Nephron progenitor cell (in vitro differentiated cells): ENCODE results near the gene SSH2.

ENCODE experiments used
- DNase-seq: peaks from one replicate; pipeline ENCODE4 v3.0.0; 2021
- H3K27ac Mint-ChIP-seq: 2 replicates; pipeline ENCODE4 v1.8.0; 2021; ENCODE audit warnings: mild to moderate bottlenecking, moderate library complexity, mixed read lengths
- H3K27me3 Mint-ChIP-seq: 2 replicates; pipeline ENCODE4 v1.8.0; 2021; ENCODE audit warnings: mild to moderate bottlenecking, low read depth, mixed read lengths; ENCODE audit not compliant: poor library complexity
- H3K36me3 Mint-ChIP-seq: 2 replicates; pipeline ENCODE4 v1.8.0; 2021; ENCODE audit warnings: low read depth, mixed read lengths
- H3K4me1 Mint-ChIP-seq: 2 replicates; pipeline ENCODE4 v1.8.0; 2021; ENCODE audit warnings: mixed read lengths
- H3K4me3 Mint-ChIP-seq: 2 replicates; pipeline ENCODE4 v1.8.0; 2021; ENCODE audit warnings: mild to moderate bottlenecking, moderate library complexity, mixed read lengths
- H3K9me3 Mint-ChIP-seq: 2 replicates; pipeline ENCODE4 v1.8.0; 2021; ENCODE audit warnings: mild to moderate bottlenecking, moderate library complexity, mixed read lengths
- TF ChIP-seq, protein P1 (sequence below): fragments of 200-600 bp; sonication (generic); IDR thresholded peaks from 2 replicates; pipeline ENCODE4 v1.5.0; 2021; ENCODE audit warnings: antibody characterized with exemption

Gene SSH2

DNA sequence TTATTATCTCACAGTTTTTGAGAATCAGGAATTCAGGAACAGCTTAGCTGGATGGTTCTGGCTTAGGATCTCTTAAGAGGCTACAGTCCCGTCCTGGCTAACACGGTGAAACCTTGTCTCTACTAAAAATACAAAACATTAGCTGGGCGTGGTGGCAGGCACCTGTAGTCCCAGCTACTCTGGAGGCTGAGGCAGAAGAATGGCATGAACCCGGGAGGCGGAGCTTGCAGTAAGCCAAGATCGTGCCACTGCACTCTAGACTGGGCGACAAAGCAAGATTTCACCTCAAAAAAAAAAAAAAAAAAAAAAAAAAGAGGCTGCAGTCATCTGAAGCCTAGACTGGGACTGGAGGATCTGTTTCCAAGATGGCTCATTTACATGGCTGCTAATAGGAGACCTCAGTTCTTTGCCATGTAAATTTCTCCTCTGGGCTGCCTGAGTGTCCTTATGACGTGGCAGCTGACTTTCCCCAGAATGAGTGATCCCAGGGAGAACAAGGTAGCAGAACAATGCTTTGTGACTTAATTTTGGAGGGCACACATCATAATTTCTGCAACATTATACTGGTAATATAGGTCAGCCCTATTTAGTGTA lies 211.5 kb downstream of the SSH2 start:
- H3K4me1 Mint-ChIP-seq: peaks cover 48% of the 10 kb centered on the region
- peaks cover 6% of the 10 kb centered on the region for H3K36me3 Mint-ChIP-seq
- H3K4me3 Mint-ChIP-seq: no peak overlapping the region
- TF ChIP-seq, protein P1, sequence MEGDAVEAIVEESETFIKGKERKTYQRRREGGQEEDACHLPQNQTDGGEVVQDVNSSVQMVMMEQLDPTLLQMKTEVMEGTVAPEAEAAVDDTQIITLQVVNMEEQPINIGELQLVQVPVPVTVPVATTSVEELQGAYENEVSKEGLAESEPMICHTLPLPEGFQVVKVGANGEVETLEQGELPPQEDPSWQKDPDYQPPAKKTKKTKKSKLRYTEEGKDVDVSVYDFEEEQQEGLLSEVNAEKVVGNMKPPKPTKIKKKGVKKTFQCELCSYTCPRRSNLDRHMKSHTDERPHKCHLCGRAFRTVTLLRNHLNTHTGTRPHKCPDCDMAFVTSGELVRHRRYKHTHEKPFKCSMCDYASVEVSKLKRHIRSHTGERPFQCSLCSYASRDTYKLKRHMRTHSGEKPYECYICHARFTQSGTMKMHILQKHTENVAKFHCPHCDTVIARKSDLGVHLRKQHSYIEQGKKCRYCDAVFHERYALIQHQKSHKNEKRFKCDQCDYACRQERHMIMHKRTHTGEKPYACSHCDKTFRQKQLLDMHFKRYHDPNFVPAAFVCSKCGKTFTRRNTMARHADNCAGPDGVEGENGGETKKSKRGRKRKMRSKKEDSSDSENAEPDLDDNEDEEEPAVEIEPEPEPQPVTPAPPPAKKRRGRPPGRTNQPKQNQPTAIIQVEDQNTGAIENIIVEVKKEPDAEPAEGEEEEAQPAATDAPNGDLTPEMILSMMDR: no peak
- peaks cover 10% of the 10 kb centered on the region for H3K27me3 Mint-ChIP-seq
- DNase-seq: no peak
- no peaks in the 10 kb centered on the region for H3K9me3 Mint-ChIP-seq
- H3K27ac Mint-ChIP-seq: no peak overlapping the region

DNA sequence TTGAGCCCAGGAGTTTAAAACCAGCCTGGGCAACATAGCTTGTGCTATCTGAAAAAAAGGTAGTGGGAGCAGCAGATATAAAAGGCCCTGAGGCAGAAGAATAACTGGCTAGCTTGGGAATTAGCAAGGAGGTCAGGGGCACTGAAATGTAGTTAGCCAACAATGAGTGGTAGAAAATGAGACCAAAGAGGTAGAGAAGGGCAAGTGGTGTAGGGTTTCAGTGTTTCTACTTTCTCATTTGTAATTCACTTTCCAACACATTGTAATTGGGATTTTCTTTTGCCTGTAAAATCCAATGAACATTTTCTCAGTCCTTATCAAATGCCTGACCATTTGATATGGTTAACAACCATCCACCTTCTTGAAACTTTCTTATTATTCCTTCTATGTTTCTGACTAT lies 212.2 kb downstream of the SSH2 start:
- H3K4me3 Mint-ChIP-seq: no peak overlapping the region
- DNase-seq: no peak
- TF ChIP-seq, protein P1: no peak
- no peaks in the 10 kb centered on the region for H3K9me3 Mint-ChIP-seq
- no peak overlapping the region for H3K27ac Mint-ChIP-seq
- peaks cover 45% of the 10 kb centered on the region for H3K4me1 Mint-ChIP-seq
- peaks cover 10% of the 10 kb centered on the region for H3K27me3 Mint-ChIP-seq
- H3K36me3 Mint-ChIP-seq: peaks cover 6% of the 10 kb centered on the region

DNA sequence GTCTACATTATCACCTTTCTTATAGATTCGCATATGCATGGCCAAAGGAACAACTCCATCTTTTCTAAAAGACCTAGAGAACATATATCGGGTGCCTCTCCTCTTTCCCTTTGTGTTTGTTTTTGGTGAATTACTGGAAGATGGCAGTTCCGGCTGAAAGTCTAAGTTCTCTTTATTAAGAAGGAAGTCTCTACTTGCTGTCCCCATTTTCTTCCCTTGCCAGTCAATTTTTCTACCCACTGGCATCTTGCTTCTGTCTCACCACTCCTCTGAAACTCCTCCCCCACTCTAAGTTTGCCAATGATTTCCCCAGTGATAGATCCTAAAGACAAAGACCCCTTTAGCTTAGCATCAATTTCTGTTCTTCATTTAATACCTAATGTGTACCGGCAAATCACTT lies 213.5 kb downstream of the SSH2 start:
- Mint-ChIP-seq H3K9me3 (no peaks in the 10 kb centered on the region), H3K27me3 (peaks cover 10% of the 10 kb centered on the region), H3K36me3 (peaks cover 6% of the 10 kb centered on the region), H3K4me3 (no peak overlapping the region), H3K4me1 (peaks cover 38% of the 10 kb centered on the region), H3K27ac (no peak overlapping the region)
- DNase-seq: no peak
- TF ChIP-seq, protein P1: no peak

DNA sequence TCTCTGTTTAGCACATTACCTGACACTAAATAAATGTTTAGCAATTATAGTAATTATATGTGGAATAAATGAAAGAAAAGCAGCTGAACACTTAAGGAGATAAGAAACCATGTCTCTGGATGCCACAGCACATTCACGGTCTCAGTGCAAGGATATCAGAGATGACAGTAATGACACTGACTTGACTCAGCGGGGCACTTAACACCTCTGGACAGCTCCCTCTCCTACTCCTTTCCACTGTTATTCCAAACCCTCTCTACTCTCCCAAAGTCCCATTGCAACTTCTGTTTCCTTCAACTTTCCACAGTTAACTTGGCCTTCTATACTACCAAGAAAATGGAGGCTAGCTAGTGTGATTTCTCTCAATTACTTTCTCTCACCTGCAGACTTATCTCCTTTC lies 214.3 kb downstream of the SSH2 start:
- H3K9me3 Mint-ChIP-seq: no peaks in the 10 kb centered on the region
- peaks cover 10% of the 10 kb centered on the region for H3K27me3 Mint-ChIP-seq
- TF ChIP-seq, protein P1: no peak
- no peak overlapping the region for H3K4me3 Mint-ChIP-seq
- H3K36me3 Mint-ChIP-seq: peaks cover 6% of the 10 kb centered on the region
- no peak for DNase-seq
- no peak overlapping the region for H3K27ac Mint-ChIP-seq
- peaks cover 37% of the 10 kb centered on the region for H3K4me1 Mint-ChIP-seq

DNA sequence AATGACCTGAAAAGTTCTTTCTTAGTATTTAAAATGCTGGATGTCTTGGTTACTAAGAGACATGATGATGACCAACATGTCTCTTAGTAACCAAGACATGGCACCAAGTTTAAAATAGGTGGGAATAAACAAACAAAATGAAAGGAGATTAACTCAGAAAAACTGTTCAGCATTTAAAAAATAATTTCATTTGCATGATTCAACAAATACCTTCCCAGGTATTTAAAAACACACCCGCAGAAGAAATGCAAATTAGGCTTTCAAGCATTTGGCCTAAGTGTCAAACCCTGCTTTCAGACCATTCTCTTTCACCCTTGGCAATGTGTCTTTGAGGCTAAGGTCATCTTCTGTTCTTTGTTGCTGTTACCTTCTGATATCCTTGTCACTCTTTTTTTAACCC lies 215.9 kb downstream of the SSH2 start:
- no peak overlapping the region for H3K27ac Mint-ChIP-seq
- peaks cover 10% of the 10 kb centered on the region for H3K27me3 Mint-ChIP-seq
- peaks cover 39% of the 10 kb centered on the region for H3K4me1 Mint-ChIP-seq
- H3K9me3 Mint-ChIP-seq: no peaks in the 10 kb centered on the region
- H3K4me3 Mint-ChIP-seq: no peak overlapping the region
- H3K36me3 Mint-ChIP-seq: peaks cover 6% of the 10 kb centered on the region
- TF ChIP-seq, protein P1: no peak
- DNase-seq: no peak

DNA sequence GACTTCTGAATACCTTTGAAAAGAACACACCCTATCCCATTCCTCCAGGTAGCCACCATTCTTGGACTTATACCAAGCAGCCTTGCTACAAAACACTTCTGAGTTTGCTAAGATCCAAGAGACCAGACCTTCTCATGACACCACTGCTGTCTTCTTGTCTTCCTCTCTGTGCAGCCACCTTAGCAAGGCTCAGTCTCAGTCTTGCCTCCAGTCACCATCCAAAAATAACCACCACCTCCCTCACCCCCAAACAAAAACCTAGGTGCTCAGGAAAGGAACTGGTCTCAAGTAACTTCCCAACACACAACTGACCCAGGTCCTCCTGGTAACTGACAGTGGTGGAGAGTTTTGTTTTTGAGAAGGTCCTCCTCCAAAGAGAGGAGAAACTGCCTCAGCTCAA lies 216.4 kb downstream of the SSH2 start:
- Mint-ChIP-seq H3K4me3 (no peak overlapping the region), H3K36me3 (peaks cover 6% of the 10 kb centered on the region), H3K27ac (peak overlapping the region; percentile 66), H3K4me1 (peaks cover 39% of the 10 kb centered on the region), H3K27me3 (peaks cover 10% of the 10 kb centered on the region), H3K9me3 (no peaks in the 10 kb centered on the region)
- DNase-seq: no peak
- TF ChIP-seq, protein P1: no peak
